Vagina (tissue), 2 donors: Measurements from ENCODE around the gene NIPBL.

ENCODE experiments used
- CTCF ChIP-seq, 3 experiments: fragments of 450-650 bp in 2 of 3; fragments of 200-600 bp in 1 of 3; sonication (generic) in 1 of 3; IDR thresholded peaks; one replicate each; pipeline ENCODE4 v1.5.1; 2017 to 2019; ENCODE audit warnings: antibody characterized with exemption in 3 of 3, mild to moderate bottlenecking in 2 of 3, moderate library complexity in 2 of 3
- POLR2AphosphoS5 ChIP-seq, 2 donors: sonication (generic); formaldehyde crosslinking; IDR thresholded peaks; one replicate each; pipeline ENCODE4 v1.9.0; 2017; ENCODE audit warnings: antibody characterized with exemption in 2 of 2, mild to moderate bottlenecking in 2 of 2, low read depth in 1 of 2; ENCODE audit not compliant: insufficient read depth in 1 of 2

- TF ChIP-seq CTCF (IDR thresholded peaks at IDR 0.05) (no peak), POLR2AphosphoS5 (IDR thresholded peaks at IDR 0.05; ENCODE audit: insufficient read depth in 1 of 2, low read depth in 1 of 2) (no peak)
These were observed 101.6 kb downstream of the NIPBL start for GRCh38 chr5:36978196-36978595.
